B cell (primary cell): ENCODE measurements around the gene SRC. TPM values are rescaled to one million over a fixed set of nuclear protein-coding genes. Genes with fewer than 3 reads are reported as not detected.

ENCODE experiments used
- ATAC-seq: fragments of 200-7000 bp; cut with Tn5 transposase; one replicate; pipeline ENCODE4 v1.10.0; 2021; ENCODE audit warnings: low read depth, mild to moderate bottlenecking, moderate number of reproducible peaks, moderate library complexity
- CTCF ChIA-PET: fragments of 350-600 bp; sonication (Branson Sonifier 250); formaldehyde crosslinking; loops from one replicate; lab custom pipeline; 2021; ENCODE audit warnings: antibody characterized with exemption, inconsistent platforms; lab: Charles Lee
- POLR2A ChIA-PET: fragments of 350-600 bp; sonication (Branson Sonifier 250); formaldehyde crosslinking; loops from one replicate; lab custom pipeline; 2021; ENCODE audit warnings: antibody characterized with exemption; lab: Charles Lee
- DNase-seq: peaks from one replicate; pipeline ENCODE4 v3.0.0; 2013
- H2AFZ ChIP-seq: 2 replicates; pipeline ENCODE4 v1.6.1; 2012; ENCODE audit warnings: mild to moderate bottlenecking, low read depth, low read length; ENCODE audit not compliant: insufficient read depth, poor library complexity, severe bottlenecking
- H3K27ac ChIP-seq, 2 donors: 1 replicate in 1 of 2; 2 replicates in 1 of 2; pipeline ENCODE4 v1.5.1; 2012 to 2013; ENCODE audit warnings: low read length in 2 of 2, mild to moderate bottlenecking in 2 of 2, moderate library complexity in 1 of 2
- H3K27me3 ChIP-seq, 4 experiments: fragments of 200-600 bp in 1 of 4; sonication (generic) in 1 of 4; replicated peaks in 1 of 4; 1 replicate in 2 of 4; 2 replicates in 2 of 4; pipeline versions ENCODE4 v1.6.1 to v1.7.0; 2013 to 2016; ENCODE audit warnings: low read length in 3 of 4, mild to moderate bottlenecking in 2 of 4, mixed read lengths in 1 of 4, moderate library complexity in 1 of 4; ENCODE audit not compliant: insufficient read depth in 4 of 4, control insufficient read depth in 3 of 4; ENCODE audit errors: control extremely low read depth in 1 of 4
- H3K36me3 ChIP-seq, 2 experiments: replicated peaks in 1 of 2; 1 replicate in 1 of 2; 2 replicates in 1 of 2; pipeline versions ENCODE4 v1.6.1 to v1.7.1; 2013; ENCODE audit warnings: low read length in 1 of 2; ENCODE audit not compliant: insufficient read depth in 2 of 2, control insufficient read depth in 1 of 2; ENCODE audit errors: control extremely low read depth in 1 of 2, extremely low read depth in 1 of 2
- H3K4me1 ChIP-seq, 2 donors: fragments of 200-600 bp in 1 of 2; sonication (generic) in 1 of 2; 1 replicate in 1 of 2; 2 replicates in 1 of 2; pipeline versions ENCODE4 v1.5.1 to v1.6.1; 2013 to 2017; ENCODE audit warnings: low read length in 2 of 2; ENCODE audit not compliant: control insufficient read depth in 2 of 2, insufficient read depth in 2 of 2
- H3K4me2 ChIP-seq: replicated peaks from 2 replicates; pipeline ENCODE3; 2012; ENCODE audit warnings: mild to moderate bottlenecking, low read depth, low read length; ENCODE audit not compliant: poor library complexity, severe bottlenecking
- H3K4me3 ChIP-seq, 5 experiments: fragments of 200-600 bp in 1 of 5; sonication (generic) in 1 of 5; 1 replicate in 3 of 5; 2 replicates in 2 of 5; pipeline versions ENCODE4 v1.5.1 to v1.7.0; 2011 to 2016; ENCODE audit warnings: low read length in 4 of 5, mild to moderate bottlenecking in 4 of 5, low read depth in 2 of 5, control low read depth in 1 of 5, moderate library complexity in 1 of 5; ENCODE audit not compliant: insufficient read depth in 1 of 5; ENCODE audit errors: control extremely low read depth in 1 of 5, extremely low read depth in 1 of 5
- H3K79me2 ChIP-seq: fragments of 200-600 bp; sonication (generic); one replicate; pipeline ENCODE4 v1.6.0; 2016; ENCODE audit warnings: low read length; ENCODE audit not compliant: control insufficient read depth, insufficient read depth
- H3K9ac ChIP-seq: fragments of 200-600 bp; sonication (generic); 2 replicates; pipeline ENCODE4 v1.6.1; 2017; ENCODE audit warnings: mild to moderate bottlenecking, low read length, moderate library complexity
- H3K9me3 ChIP-seq, 3 donors: one replicate each; pipeline versions ENCODE4 v1.6.1 to v1.7.1; 2013; ENCODE audit warnings: low read length in 2 of 3; ENCODE audit not compliant: control insufficient read depth in 2 of 3, insufficient read depth in 1 of 3; ENCODE audit errors: control extremely low read depth in 1 of 3
- H4K20me1 ChIP-seq: 2 replicates; pipeline ENCODE4 v1.6.0; 2012; ENCODE audit warnings: mild to moderate bottlenecking, low read length; ENCODE audit not compliant: insufficient read depth, control insufficient read depth, poor library complexity, severe bottlenecking
- H3K27ac Mint-ChIP-seq: one replicate; pipeline ENCODE4 v1.8.0; 2021; ENCODE audit warnings: mixed read lengths
- H3K27me3 Mint-ChIP-seq: one replicate; pipeline ENCODE4 v1.8.0; 2021; ENCODE audit warnings: mixed read lengths
- H3K4me1 Mint-ChIP-seq: one replicate; pipeline ENCODE4 v1.8.0; 2021; ENCODE audit warnings: mixed read lengths
- H3K4me3 Mint-ChIP-seq: one replicate; pipeline ENCODE4 v1.8.0; 2021; ENCODE audit warnings: mixed read lengths
- H3K9me3 Mint-ChIP-seq: one replicate; pipeline ENCODE4 v1.8.0; 2022; ENCODE audit warnings: mixed read lengths; ENCODE audit not compliant: insufficient read depth
- CTCF ChIP-seq: fragments of 200-600 bp; IDR thresholded peaks from one replicate; pipeline ENCODE4 v1.8.0; 2022; ENCODE audit warnings: antibody characterized with exemption, mild to moderate bottlenecking
- EZH2 ChIP-seq: IDR thresholded peaks from 2 replicates; pipeline ENCODE4 v1.6.1; 2012; ENCODE audit warnings: borderline replicate concordance, low read depth, mild to moderate bottlenecking, moderate library complexity, low read length; ENCODE audit not compliant: insufficient read depth, poor library complexity, severe bottlenecking
- whole genome bisulfite sequencing: methylation state at CpG from one replicate; pipeline ENCODE4 v1.1.5; 2013; ENCODE audit warnings: missing lambda C conversion rate; ENCODE audit not compliant: insufficient coverage; 5-methylcytosine and 5-hydroxymethylcytosine counted together
- intact Hi-C: fragments of 100-400 bp; cut with micrococcal nuclease; formaldehyde crosslinking; loops from one replicate; pipeline ENCODE4 v1.10.0; 2022
- polyA plus RNA-seq: library from polyadenylated mRNA; depleted of rRNA; stranded (reverse); fragments of >200 nt; gene quantifications from 2 replicates; pipeline ENCODE4 v1.2.3, GENCODE V29; 2012
- total RNA-seq, 2 donors: library from RNA; stranded (reverse); fragments of 120-200 nt in 1 of 2; gene quantifications; 1 replicate in 1 of 2; 2 replicates in 1 of 2; pipeline versions ENCODE4 v1.2.3 to v1.2.4, GENCODE V29; 2013 to 2022

The SRC gene
- total and polyA plus RNA-seq, 2 donors (not counting 1 experiment from before 2014, with no cell fraction given), result 6.5 to 16.8 TPM

GRCh38 chr20:37390891-37391525 lies 45.1 kb downstream of the SRC start:
- no peak overlapping the region for H3K4me3 ChIP-seq
- DNase-seq (no peak), ATAC-seq (no peak)
- no peaks in the 10 kb centered on the region for H4K20me1 ChIP-seq
- H2AFZ ChIP-seq, result no peak overlapping the region
- no peak overlapping the region for H3K27ac ChIP-seq
- 94% methylated on average over 12 of the region's 12 CpGs for WGBS
- H3K27me3 ChIP-seq, result no peaks in the 10 kb centered on the region
- POLR2A ChIA-PET, result no interaction called here
- Mint-ChIP-seq H3K9me3 (no peaks in the 10 kb centered on the region), H3K27ac (no peak overlapping the region), H3K4me1 (no peaks in the 10 kb centered on the region), H3K4me3 (no peak overlapping the region), H3K27me3 (no peaks in the 10 kb centered on the region)
- TF ChIP-seq EZH2, result no peak
- H3K4me2 ChIP-seq, result no peak overlapping the region
- H3K9ac ChIP-seq, result no peak overlapping the region
- no peaks in the 10 kb centered on the region for H3K9me3 ChIP-seq
- H3K36me3 ChIP-seq, result no peaks in the 10 kb centered on the region
- CTCF ChIA-PET, result interaction anchor here (1.0 to 1.7 kb wide), 3 partner anchors 19 to 121 kb away, joined by 3 to 5 read pairs (median 3); no protein-coding TSS in a partner anchor
- H3K4me1 ChIP-seq, result no peaks in the 10 kb centered on the region
- intact Hi-C loops, result no loop called here
- no peaks in the 10 kb centered on the region for H3K79me2 ChIP-seq

- ATAC-seq, result no peak
Observed at GRCh38 chr20:37392441-37393195, 46.7 kb downstream of the SRC start.

More at GRCh38 chr20:37392441-37393195, 46.7 kb downstream of the SRC start:
- no peak overlapping the region for H3K9ac ChIP-seq
- no peak overlapping the region for H3K4me2 ChIP-seq
- TF ChIP-seq EZH2 (no peak), CTCF (peak; percentile 27)
- 96% methylated on average over 15 of the region's 16 CpGs for WGBS
- H3K9me3 ChIP-seq, result no peaks in the 10 kb centered on the region
- Mint-ChIP-seq H3K27me3 (no peaks in the 10 kb centered on the region), H3K4me3 (no peak overlapping the region), H3K27ac (no peak overlapping the region), H3K4me1 (no peaks in the 10 kb centered on the region), H3K9me3 (no peaks in the 10 kb centered on the region)
- H3K4me1 ChIP-seq, result no peaks in the 10 kb centered on the region
- POLR2A ChIA-PET, result no interaction called here
- H2AFZ ChIP-seq, result no peak overlapping the region
- H3K27me3 ChIP-seq, result no peaks in the 10 kb centered on the region
- CTCF ChIA-PET, result interaction anchor here (1.0 kb wide), 1 partner anchor 141 kb away, joined by 3 read pairs; no protein-coding TSS in a partner anchor
- DNase-seq, result no peak
- no peaks in the 10 kb centered on the region for H4K20me1 ChIP-seq
- no peak overlapping the region for H3K27ac ChIP-seq
- H3K4me3 ChIP-seq, result no peak overlapping the region
- H3K36me3 ChIP-seq, result no peaks in the 10 kb centered on the region
- no peaks in the 10 kb centered on the region for H3K79me2 ChIP-seq
- intact Hi-C loops, result no loop called here
